HUES64 (cell line): ENCODE results near the gene LSP1.

Source experiments
- H3K27ac ChIP-seq: 2 replicates; pipeline ENCODE4 v1.7.0; 2013; ENCODE audit warnings: low read depth, low read length, inconsistent platforms
- H3K27me3 ChIP-seq: 2 replicates; pipeline ENCODE4 v1.6.1; 2013; ENCODE audit warnings: mild to moderate bottlenecking, low read length; ENCODE audit not compliant: insufficient read depth
- H3K36me3 ChIP-seq: 2 replicates; pipeline ENCODE4 v1.6.1; 2013; ENCODE audit warnings: mild to moderate bottlenecking, low read length; ENCODE audit not compliant: insufficient read depth
- H3K4me1 ChIP-seq: 2 replicates; pipeline ENCODE4 v1.6.1; 2013; ENCODE audit warnings: mild to moderate bottlenecking, low read length, moderate library complexity; ENCODE audit not compliant: insufficient read depth
- H3K4me3 ChIP-seq: 2 replicates; pipeline ENCODE4 v1.5.1; 2013; ENCODE audit warnings: mild to moderate bottlenecking, low read length, moderate library complexity
- H3K9ac ChIP-seq: 2 replicates; pipeline ENCODE4 v1.6.1; 2013; ENCODE audit warnings: mild to moderate bottlenecking, low read depth, low read length
- H3K9me3 ChIP-seq: 2 replicates; pipeline ENCODE4 v1.6.1; 2013; ENCODE audit warnings: low read depth, low read length; ENCODE audit not compliant: insufficient read depth
- WGBS: fragments of 150-250, 120-280 bp; methylation state at CpG from one replicate; pipeline ENCODE4 v1.1.7; 2013; ENCODE audit warnings: missing lambda C conversion rate; 5-methylcytosine and 5-hydroxymethylcytosine counted together

Gene LSP1

DNA sequence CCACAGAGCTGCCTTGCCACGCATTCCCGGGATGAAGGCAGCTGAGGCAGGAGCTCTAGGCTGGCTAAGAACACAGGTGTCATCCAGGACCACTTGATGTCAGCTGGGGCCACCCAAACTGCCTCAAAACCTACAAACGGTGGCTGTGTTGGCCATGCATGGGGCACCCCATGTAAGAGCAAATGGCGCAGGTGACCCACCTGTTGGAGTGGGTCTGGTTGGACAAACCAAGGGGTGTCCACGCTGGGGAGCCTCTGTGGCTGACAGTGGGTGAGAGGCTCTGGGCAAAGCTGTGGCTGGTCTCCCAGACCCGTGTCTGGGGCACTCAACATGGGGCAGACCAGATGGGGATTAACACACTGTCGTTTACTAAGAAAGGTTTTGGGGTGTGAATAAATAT is 37.1 kb upstream of the LSP1 start:
- 92% methylated on average over 7 of the region's 7 CpGs for WGBS
- H3K9me3 ChIP-seq = 0 out of 2 replicates have a peak, but pooled peaks cover 2% of the 10 kb centered on the region

DNA sequence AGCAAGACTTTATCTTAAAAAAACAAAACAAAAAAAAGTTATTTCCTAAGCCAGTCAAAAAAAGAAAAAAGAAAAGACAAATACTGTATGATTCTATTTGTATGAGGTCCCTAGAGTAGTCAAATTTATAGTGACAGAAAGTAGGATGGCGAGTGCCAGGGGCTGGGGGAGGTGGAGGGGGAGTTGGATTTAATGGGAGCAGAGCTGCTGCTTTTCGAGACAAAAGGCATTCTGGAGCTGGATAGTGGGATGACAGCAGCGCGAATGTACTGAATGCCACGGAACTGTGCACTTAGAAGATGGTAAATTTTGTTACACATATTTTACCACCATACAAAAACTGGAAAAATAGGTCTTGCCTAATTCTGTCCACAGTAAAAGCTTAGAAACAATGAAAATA is 35.9 kb upstream of the LSP1 start:
- Histone ChIP-seq H3K36me3 (no peaks in the 10 kb centered on the region), H3K27me3 (no peaks in the 10 kb centered on the region), H3K27ac (no peak overlapping the region), H3K4me3 (no peak overlapping the region), H3K9me3 (0 out of 2 replicates have a peak, but pooled peaks cover 2% of the 10 kb centered on the region), H3K4me1 (no peaks in the 10 kb centered on the region), H3K9ac (no peak overlapping the region)
- WGBS = 94% methylated on average over 4 of the region's 5 CpGs

More for the DNA sequence above, 37.1 kb upstream of the LSP1 start:
- Histone ChIP-seq H3K4me1 (no peaks in the 10 kb centered on the region), H3K27ac (no peak overlapping the region), H3K27me3 (no peaks in the 10 kb centered on the region), H3K4me3 (no peak overlapping the region), H3K9ac (no peak overlapping the region), H3K36me3 (no peaks in the 10 kb centered on the region)

DNA sequence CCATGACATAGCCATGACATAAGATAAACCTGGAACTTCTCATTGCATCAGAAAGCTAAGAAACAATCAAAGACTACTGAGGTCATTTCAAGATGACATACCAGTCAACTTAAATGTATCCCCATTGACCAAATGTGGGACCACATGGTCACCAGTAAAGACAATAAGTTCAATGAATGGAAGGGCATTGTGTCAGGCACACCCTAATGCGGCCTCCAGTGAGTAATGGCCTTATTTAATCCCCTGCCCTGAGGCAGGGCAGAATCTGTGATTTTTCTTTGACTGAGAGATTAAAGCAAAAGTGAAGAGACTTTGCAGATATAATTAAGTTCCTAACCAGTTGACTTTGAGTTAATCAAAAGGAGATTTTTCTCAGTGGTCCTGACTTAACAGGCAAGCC is 35.4 kb upstream of the LSP1 start:
- H3K27me3 ChIP-seq = no peaks in the 10 kb centered on the region
- no peak overlapping the region for H3K9ac ChIP-seq
- no peak overlapping the region for H3K27ac ChIP-seq
- H3K9me3 ChIP-seq = 0 out of 2 replicates have a peak, but pooled peaks cover 2% of the 10 kb centered on the region
- no peak overlapping the region for H3K4me3 ChIP-seq
- H3K36me3 ChIP-seq = no peaks in the 10 kb centered on the region
- H3K4me1 ChIP-seq = no peaks in the 10 kb centered on the region
- WGBS = 91% methylated on average over 1 of the region's 1 CpG

DNA sequence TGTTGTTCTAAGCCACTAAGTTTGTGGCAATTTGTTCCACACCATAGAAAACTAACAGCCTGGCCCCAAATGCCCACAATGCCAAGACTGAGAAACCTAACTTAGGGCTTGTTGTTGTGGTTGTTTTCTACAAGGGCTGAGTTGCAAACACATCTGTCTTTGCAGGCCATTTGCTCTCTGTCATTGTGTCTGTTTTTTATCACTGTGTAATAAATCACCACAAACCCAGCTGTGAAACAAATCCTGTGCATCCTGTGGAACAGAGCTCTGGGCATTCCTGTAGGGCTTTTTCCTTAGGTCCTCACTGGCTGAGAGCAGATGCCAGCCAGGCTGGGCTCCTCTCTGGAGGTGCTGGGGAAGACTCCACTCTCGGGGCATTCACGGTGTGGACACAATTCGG is 33.8 kb upstream of the LSP1 start:
- Histone ChIP-seq H3K9me3 (0 out of 2 replicates have a peak, but pooled peaks cover 2% of the 10 kb centered on the region), H3K36me3 (no peaks in the 10 kb centered on the region), H3K27ac (no peak overlapping the region), H3K9ac (no peak overlapping the region), H3K27me3 (no peaks in the 10 kb centered on the region), H3K4me3 (no peak overlapping the region), H3K4me1 (no peaks in the 10 kb centered on the region)
- 93% methylated on average over 3 of the region's 3 CpGs for WGBS

DNA sequence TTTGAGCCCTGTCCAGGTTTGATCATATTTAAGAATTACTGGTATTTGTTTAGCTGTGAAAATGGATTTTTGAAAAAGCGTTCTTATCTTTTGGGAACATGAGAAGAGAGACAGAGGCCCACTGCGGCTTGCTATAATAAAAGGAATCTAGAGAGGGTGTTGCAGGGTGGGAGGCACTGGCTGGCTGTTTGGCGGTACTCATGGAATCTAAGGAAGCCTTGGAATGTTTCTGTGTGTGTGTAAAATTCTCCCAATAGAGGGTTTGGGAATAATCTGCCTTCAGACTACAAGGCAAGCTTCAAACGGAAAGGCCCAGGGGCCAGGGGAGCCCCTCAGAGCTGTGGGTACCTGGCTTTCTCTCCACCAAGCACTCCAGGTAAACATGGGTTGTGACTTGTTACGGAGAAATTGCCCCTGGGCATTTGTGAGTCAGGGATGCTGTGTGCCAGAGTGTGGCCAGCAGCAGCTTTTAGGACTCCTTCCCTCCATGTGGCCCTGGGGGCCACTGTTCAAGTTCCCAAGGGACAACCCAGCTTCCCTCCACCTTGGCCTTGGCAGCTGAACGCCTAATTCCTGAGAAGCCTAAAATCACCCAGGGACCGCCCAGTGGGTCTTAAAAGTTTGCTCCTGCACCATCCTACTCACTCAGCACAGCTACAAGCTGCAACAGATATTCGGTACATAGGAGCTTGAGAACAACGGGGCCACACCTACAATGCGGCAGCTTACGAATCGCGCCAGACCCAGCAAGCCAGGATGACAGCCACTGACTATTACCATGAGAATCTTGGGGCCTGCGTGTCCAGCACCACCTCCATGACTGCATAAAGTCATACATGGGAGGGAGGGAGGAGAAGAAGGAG is 32.2 kb upstream of the LSP1 start:
- Histone ChIP-seq H3K9me3 (0 out of 2 replicates have a peak, but pooled peaks cover 2% of the 10 kb centered on the region), H3K27me3 (no peaks in the 10 kb centered on the region), H3K4me1 (no peaks in the 10 kb centered on the region), H3K4me3 (no peak overlapping the region), H3K36me3 (no peaks in the 10 kb centered on the region), H3K27ac (no peak overlapping the region), H3K9ac (no peak overlapping the region)
- 91% methylated on average over 14 of the region's 14 CpGs for WGBS

DNA sequence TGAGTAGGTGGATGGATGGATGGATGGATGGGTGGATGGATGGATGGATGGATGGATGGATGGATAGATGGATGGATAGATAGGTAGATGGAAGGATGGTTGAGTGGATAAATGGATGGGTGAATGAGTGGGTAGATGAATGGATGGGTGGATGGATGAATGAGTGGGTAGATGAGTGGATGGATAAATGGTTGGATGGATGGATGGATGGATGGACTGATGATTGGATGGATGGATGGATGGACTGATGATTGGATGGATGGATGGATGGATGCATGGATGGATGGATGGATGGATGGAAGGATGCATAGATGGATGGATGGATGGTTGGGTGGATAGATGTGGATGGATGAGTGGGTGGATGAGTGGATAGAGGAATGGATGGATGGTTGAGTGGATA is 31.3 kb upstream of the LSP1 start:
- no peaks in the 10 kb centered on the region for H3K27me3 ChIP-seq
- no peak overlapping the region for H3K4me3 ChIP-seq
- no peak overlapping the region for H3K9ac ChIP-seq
- no peak overlapping the region for H3K27ac ChIP-seq
- no peaks in the 10 kb centered on the region for H3K4me1 ChIP-seq
- H3K36me3 ChIP-seq = no peaks in the 10 kb centered on the region
- 0 out of 2 replicates have a peak, but pooled peaks cover 2% of the 10 kb centered on the region for H3K9me3 ChIP-seq

DNA sequence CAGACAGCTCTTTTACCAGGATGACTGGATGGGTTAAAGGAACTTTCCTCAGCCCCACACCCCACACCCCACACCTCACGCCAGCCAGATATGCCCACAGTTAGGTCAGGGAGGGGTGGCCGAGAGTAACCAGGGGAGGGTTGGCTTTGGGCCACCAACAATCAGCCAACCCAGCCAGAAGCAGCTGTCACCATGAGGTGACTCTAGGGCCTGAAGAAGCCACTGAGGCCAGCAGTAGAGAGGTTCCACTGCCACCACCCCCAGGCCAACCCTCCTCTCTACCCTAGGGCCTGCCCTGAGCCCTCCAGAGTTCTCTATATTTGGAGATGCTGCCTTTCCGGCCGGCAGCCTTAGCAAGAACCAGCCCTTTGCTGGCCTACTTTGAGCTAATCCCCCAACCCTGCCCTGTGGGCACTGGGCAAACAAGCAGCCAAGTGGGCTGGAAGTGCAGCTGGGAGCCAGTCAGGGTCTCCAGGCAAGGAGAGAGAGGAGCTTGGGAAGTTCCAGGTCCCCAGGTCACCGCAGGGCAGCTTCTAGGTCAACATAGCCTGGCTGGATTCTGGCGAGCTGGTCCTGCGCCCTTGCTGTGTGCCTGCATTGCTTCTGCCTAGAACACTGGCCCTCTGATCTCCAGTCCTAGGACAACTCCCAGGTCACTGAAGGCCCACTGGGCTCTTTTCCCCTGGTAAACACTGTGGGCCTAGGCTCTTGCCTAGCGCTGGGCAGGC is 30.1 kb upstream of the LSP1 start:
- Histone ChIP-seq H3K9ac (no peak overlapping the region), H3K4me3 (no peak overlapping the region), H3K27ac (no peak overlapping the region), H3K36me3 (no peaks in the 10 kb centered on the region), H3K9me3 (0 out of 2 replicates have a peak, but pooled peaks cover 2% of the 10 kb centered on the region), H3K4me1 (no peaks in the 10 kb centered on the region), H3K27me3 (0 out of 2 replicates have a peak, but pooled peaks cover 2% of the 10 kb centered on the region)
- 92% methylated on average over 7 of the region's 8 CpGs for WGBS

DNA sequence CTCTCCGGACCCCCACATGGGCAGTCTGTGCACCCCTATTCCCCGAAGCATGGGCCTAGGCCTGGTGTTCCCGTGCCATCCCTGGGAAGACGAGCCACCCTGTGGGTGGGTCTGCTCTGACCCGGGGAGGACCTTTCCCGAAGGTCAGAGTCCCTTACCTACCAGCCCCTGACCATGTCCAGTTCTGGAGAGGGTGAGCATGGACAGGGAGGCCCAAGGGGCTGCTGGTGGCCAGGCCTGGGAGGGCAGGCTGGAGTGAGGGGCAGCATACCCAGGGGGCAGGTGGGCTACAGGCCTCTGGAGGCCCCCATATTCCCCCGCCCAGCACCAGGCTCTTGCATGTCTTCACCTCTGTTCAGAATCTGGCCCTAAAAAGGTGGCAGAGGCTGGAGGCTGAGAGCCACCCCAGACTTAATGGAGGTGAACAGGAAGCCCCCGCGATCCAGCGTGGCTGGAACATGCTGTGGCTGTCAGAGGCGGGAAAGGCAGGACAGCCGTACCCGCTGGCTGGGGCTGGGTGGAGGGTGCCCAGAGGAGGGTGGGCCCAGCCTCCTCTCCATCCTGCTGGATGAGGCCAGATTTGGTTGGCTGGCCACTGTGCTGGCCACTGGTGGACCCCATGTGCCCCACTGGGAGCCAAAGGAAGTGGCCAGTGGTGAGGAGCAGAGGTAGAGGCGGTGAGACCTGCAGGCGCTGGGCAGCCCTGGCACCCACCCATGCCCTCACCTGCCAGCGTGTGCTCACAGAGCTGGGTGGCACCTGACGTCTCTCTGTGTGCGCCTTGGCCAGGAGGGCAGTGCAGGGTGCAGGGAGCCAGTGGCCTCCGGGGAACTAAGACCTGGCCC is 29.3 kb upstream of the LSP1 start:
- WGBS = 94% methylated on average over 18 of the region's 19 CpGs
- Histone ChIP-seq H3K4me3 (no peak overlapping the region), H3K4me1 (no peaks in the 10 kb centered on the region)

DNA sequence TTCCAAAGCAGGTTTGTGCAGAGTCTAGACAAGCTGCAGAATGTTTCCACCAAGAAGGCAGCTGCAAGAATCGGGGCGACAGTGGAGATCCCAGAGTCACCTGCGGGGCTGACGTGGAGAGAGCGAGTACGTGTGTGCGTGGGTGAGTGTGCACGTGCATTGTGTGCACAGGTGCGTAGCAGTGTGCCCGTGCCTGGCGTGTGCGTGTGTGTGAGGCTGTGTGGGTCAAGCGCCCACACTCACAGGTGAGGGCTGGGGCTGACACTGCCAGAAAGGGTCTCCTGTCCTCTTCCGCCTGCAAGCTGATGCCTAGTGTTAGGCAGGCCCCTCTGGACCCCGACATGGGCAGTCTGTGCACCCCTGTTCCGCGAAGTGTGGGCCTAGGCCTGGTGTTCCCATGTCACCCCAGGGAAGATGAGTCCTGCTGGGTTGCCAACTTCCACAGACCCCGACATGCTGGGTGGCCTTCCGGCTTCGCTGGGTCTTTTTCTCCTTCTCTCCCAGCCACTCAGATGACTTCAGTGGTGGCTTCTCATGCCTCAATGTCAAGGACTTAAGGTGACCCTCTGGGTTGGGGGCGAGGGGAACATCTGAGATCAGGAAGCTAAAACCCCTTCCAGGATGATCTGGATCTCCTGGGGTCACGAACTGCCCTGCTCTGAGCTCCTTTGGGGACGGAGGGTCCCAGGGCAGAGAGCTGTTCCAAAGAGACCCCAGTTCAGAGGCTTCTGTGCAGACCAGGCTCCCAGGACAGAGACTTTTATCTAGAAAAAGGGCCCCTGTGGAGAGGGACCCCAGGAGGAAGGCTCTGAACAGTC is 28.5 kb upstream of the LSP1 start:
- H3K9me3 ChIP-seq = no peaks in the 10 kb centered on the region

More for the DNA sequence above, 29.3 kb upstream of the LSP1 start:
- Histone ChIP-seq H3K36me3 (no peaks in the 10 kb centered on the region), H3K27me3 (0 out of 2 replicates have a peak, but pooled peaks cover 3% of the 10 kb centered on the region), H3K27ac (no peak overlapping the region), H3K9ac (no peak overlapping the region), H3K9me3 (0 out of 2 replicates have a peak, but pooled peaks cover 2% of the 10 kb centered on the region)

DNA sequence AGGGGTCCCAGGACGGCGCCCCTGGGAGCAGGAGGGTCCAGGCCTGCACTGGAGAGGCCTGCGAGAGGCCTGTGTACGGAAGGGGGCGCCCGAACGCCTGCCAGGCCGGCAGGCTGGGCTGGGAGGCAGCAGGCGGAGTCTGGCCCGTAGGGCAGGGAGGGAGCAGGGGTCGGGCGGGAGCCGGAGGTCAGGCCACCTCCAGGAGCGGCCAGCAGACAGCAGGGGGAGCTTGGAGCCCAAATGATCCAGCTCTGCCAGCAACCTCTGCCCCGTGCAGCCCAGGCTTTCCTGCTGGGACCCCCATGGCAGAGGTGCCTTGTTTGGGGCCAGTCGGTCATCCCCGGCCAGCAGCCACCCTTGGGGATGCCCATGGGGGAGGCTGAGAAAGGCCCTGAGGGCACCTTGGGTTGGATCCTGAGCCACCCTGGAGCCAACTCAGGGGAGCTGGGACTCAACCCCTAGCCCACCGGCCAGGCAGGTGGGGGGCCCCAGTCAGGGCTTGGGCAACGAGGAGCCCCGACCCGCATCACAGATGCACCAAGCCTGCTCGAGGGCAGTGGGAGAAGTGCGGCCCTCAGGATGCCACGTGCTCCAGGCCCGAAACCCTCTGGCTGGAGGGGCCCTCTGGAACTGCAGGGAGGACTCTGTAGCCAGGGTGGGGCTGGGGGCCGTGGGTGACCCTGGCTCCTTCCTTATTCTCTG is 27.7 kb upstream of the LSP1 start:
- Histone ChIP-seq H3K4me3 (no peak overlapping the region), H3K9ac (no peak overlapping the region), H3K9me3 (no peaks in the 10 kb centered on the region), H3K4me1 (no peaks in the 10 kb centered on the region), H3K27ac (no peak overlapping the region), H3K36me3 (no peaks in the 10 kb centered on the region), H3K27me3 (0 out of 2 replicates have a peak, but pooled peaks cover 3% of the 10 kb centered on the region)
- 40% methylated on average over 26 of the region's 26 CpGs for whole genome bisulfite sequencing

More for the DNA sequence above, 28.5 kb upstream of the LSP1 start:
- H3K36me3 ChIP-seq = no peaks in the 10 kb centered on the region
- H3K9ac ChIP-seq = no peak overlapping the region
- WGBS = 94% methylated on average over 23 of the region's 23 CpGs
- no peak overlapping the region for H3K27ac ChIP-seq
- 0 out of 2 replicates have a peak, but pooled peaks cover 3% of the 10 kb centered on the region for H3K27me3 ChIP-seq
- H3K4me3 ChIP-seq = no peak overlapping the region
- no peaks in the 10 kb centered on the region for H3K4me1 ChIP-seq
